Activated T-cell treated with anti-CD3 and anti-CD28 coated beads, Interleukin-2, amount 50 U/mL, for 1 hour (primary cell): ENCODE results near the gene RTF1.
A peak's percentile ranks its signal among the peaks of the same experiment; 100 is the strongest.
"Not testable (repeated sequence)": the region's sequence is repeated elsewhere in the genome, so short reads cannot be mapped to it uniquely, and the experiment has no call there.

Experiments
- DNase-seq: peaks from one replicate; pipeline ENCODE4 v3.0.0-alpha.2; 2020

The RTF1 gene

DNA sequence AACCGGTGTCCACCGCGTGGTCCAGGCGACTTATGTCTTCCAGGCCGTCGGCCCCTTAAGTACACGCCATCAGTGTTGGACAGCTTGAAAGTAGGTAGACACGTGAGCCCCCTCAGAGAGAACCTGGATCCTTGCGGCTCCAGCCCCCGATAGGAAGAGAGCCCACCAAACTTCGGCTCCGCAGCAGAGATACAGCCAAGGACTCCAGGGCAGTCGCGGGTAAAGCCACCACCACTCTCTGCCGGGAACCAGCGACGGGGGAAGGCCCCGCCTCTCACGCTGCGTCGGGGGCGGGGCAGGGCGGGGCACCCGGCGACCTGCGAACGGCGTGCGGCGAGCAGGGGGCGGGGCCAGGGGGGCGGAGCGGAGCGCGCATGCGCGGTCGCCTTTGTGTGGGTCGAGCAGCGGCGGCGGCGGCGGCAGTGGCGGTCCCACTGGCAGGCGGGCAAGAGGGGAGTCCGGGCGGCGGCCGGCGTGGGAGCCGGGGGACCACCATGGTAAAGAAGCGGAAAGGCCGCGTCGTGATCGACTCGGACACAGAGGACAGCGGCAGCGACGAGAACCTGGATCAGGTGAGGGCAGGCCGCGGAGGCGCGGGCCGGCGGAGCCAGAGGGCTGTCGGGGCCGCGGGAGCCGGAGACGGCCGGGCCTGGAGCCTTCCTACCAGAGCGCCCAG lies at the start of gene RTF1:
TSS of gene RTF1 (plus strand) at position 354 of the 676 bp plus-strand sequence. CDS start at position 375, 21 bp downstream.
- peak; percentile 99 for DNase-seq

DNA sequence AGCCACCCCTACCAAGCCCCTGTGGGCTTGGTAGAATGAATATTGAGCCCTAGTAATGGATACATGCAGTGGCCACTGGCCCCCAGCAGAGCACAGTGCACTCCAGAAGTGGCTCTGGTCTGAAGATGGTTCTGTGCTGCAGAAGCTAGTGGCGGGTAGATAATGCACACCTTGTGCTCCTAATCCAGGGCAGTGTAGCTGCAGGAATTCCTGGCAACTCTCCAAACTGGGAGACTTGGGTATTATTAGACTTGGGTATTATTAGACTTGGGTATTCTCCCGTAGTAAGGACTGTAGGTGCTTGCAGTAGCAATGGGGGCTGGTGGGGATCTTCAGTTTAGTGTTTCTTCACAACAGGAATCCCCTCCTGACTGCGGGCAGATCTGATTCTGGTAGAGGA lies 49.5 kb upstream of the RTF1 start:
- DNase-seq: no peak

- DNase-seq: no peak
These were observed 38.9 kb upstream of the RTF1 start for GRCh38 chr15:41377978-41378377.

DNA sequence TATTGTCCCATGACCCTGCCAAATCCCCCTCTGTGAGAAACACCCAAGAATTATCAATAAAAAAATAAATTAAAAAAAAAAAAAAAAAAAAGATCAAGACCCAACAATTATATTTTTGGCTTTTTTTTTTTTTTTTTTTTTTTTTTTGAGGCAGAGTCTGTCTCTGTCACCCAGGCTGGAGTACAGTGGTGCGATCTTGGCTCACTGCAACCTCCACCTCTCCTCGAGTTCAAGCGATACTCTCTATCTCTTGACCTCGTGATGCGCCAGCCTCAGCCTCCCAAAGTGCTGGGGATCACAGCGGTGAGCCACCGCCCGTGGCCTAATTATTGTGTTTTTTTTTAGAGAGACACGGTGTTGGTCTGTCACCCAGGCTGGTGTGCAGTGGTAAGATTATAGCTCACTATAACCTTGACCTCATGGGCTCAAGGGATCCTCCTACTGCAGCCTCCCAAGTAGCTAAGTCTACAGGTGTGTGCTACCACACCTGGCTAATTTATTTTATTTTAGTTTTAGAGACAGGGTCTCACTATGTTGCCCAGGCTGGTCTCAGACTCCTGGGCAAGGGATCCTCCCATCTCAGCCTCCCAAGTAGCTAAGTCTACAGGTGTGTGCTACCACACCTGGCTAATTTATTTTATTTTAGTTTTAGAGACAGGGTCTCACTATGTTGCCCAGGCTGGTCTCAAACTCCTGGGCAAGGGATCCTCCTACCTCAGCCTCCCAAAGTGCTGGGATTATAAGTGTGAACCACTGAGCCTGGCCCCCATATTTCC lies 32.7 kb upstream of the RTF1 start:
- not testable (repeated sequence) for DNase-seq

DNA sequence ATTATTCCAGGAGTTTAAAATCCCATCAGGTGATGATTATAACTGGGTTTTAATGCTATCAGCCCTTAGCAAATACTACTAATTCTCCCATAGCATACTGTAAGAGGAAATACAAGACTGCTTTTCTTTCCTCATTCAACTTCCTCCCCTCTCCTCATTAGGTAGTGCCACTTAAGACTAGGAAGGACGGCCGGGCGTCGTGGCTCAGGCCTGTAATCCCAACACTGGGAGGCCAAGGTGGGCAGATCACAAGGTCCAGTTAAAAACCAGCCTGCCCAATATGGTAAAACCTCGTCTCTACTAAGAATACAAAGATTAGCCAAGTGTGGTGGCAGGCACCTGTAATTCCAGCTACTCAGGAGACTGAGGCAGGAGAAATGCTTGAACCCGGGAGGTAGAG lies 29.2 kb upstream of the RTF1 start:
- no peak for DNase-seq

GRCh38 chr15:41392659-41393058 lies 24.2 kb upstream of the RTF1 start:
- DNase-seq: no peak

DNA sequence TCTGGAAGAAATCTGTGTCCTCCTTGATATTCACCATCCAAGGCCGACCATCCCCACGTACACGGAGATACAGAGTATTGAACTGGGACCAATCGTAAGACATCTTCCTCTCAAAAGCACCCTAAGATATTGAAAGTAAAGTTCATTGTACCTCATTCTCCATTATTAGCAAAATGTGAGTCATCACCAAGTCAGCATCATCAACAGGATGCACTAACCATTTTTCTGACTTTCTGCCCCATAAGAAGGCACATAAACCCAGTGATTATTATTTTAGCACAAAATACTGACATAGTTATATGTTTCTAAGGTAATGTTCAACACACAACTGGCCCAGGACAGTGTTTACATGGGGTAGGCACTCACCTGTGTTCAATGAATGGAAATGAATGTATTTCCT lies 22.0 kb upstream of the RTF1 start:
- DNase-seq: no peak

GRCh38 chr15:41396111-41396510 lies 20.8 kb upstream of the RTF1 start:
- no peak for DNase-seq

DNA sequence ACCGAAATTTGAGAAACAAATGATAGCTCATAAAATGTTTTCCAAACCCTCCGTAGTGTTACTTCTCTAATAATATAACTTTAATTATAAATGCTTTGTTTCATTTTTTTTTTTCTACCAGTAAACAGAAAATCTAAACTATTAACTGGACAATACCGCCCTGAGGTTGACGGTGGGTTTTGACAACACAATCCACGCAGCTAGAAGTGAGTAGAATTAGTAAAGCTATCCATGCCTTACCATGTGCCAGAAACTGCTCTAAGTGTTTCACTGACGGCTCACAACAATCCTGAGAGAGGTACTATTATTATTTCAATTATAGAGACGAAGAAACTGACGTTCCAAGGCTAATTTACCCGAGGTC lies 15.0 kb upstream of the RTF1 start:
- no peak for DNase-seq

- DNase-seq: no peak
These were observed 9.6 kb upstream of the RTF1 start for GRCh38 chr15:41407341-41407740.

GRCh38 chr15:41408234-41408641 lies 8.7 kb upstream of the RTF1 start:
- DNase-seq: no peak

DNA sequence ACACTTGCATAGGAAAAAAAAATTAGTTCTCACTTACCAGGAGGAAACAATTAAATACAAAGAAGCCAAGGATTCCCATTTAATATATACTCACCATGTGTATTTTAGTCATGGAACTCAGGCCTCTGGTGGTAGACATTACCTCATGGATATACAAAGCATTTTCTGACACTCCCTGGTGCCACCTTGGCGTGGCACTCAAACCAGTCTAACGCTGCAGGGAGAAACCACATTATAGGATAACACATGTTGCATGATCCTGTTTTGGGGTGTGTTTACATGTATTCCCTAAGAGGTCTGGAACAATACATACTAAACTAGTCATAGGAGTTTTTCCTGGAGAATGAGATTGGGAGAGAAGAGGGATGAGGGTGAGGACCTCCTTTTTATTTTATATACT lies 5.9 kb upstream of the RTF1 start:
- DNase-seq: no peak

GRCh38 chr15:41411441-41411840 lies 5.5 kb upstream of the RTF1 start:
- DNase-seq: no peak

DNA sequence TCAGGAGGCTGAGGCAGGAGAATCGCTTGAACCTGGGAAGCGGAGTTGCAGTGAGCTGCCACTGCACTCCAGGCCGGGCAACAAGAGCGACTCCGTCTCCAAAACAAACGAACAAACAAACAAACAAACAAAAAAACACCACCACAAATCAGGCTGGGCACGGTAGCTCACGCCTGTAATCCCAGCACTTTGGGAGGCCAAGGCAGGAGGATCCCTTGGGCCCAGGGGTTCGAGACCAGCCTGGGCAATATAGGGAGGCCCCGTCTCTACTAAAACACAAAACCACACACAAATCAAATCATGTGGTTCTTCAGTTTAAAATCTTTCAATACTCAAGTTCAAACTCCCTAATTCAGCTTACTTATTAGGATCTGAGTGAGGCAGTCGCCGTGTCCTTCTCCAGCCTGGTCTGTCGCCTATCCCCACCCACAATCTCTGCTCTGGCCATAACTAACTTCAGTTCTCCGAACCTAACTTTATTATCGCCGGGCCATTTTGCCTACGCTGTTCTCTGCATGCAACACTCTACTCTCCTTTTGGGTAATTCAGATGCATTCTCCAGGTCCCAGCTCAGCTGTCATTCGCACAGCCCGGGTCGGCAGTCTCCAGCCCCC lies 660 bp upstream of the RTF1 start:
- DNase-seq: no peak

GRCh38 chr15:41417418-41418195 lies 712 bp downstream of the RTF1 start:
- no peak for DNase-seq

- no peak for DNase-seq
These were observed 7.2 kb downstream of the RTF1 start for GRCh38 chr15:41423979-41424659.

GRCh38 chr15:41424809-41425208 lies 7.9 kb downstream of the RTF1 start:
- no peak for DNase-seq

DNA sequence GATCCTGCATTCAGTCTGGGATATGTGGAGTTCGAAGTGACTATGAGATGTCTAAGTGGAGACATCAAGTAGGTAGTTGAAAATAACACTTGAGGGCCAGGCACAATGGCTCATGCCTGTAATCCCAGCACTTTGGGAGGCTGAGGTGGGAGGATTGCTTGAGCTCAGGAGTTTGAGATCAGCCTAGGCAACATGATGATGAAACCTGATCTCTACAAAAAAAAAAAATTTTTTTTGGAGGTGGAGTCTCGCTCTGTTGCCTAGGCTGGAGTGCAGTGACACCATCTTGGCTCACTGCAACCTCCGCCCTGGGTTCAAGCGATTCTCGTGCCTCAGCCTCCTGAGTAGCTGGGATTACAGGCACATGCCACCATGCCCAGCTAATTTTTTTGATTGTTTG lies 9.0 kb downstream of the RTF1 start:
- not testable (repeated sequence) for DNase-seq

GRCh38 chr15:41429003-41429890 lies 12.4 kb downstream of the RTF1 start:
- DNase-seq: no peak

DNA sequence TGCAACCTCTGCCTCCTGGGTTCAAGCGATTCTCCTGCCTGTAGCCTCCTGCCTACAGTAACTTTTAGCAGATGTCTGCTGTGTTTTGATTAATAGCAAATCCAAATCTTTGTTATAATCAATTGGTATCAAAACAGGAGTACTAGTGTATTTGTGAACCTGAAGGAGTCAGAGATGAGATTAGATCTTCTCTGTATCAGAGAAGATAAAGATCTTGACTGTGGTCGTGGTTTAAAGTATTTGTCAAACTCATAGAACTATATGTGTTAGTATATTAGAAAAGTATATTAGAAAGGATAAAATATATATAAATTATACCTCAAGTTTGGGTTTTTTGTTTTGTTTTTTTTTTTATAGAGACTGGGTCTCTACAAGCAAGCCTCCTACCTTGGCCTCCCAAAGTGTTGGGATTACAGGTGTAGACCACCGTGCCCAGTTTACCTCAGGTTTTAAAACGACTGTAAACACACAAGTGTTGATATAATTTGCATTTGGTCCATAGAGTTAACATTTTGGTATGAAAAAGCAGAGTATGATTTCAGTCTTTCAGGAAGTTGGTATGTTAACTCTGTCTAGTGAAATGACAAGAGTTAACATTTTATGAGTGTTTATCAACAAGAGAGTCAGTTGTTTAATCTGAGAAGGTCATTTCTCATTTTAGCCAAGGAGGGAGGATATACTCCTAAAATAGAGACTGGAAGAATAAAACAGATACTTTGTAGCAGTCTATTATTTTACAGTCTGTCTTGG lies 18.3 kb downstream of the RTF1 start:
- no peak for DNase-seq

GRCh38 chr15:41437448-41437847 lies 20.6 kb downstream of the RTF1 start:
- no peak for DNase-seq
